Forelimb muscle (tissue), 1 donor: Measurements from ENCODE around the gene KCNC4. TPM values are rescaled to one million over a fixed set of nuclear protein-coding genes. Genes with fewer than 3 reads are reported as not detected.

Experiments
- DNase-seq: peaks from one replicate; pipeline ENCODE4 v3.0.0-alpha.2; 2013; ENCODE audit warnings: low read depth
- polyA plus RNA-seq: library from polyadenylated mRNA; unstranded; fragments of 120-200 nt; gene quantifications from one replicate; pipeline ENCODE4 v1.2.1, GENCODE V29; 2013; ENCODE audit not compliant: insufficient read length

KCNC4 gene
- polyA plus RNA-seq, 1 donor = 8.0 TPM

DNA sequence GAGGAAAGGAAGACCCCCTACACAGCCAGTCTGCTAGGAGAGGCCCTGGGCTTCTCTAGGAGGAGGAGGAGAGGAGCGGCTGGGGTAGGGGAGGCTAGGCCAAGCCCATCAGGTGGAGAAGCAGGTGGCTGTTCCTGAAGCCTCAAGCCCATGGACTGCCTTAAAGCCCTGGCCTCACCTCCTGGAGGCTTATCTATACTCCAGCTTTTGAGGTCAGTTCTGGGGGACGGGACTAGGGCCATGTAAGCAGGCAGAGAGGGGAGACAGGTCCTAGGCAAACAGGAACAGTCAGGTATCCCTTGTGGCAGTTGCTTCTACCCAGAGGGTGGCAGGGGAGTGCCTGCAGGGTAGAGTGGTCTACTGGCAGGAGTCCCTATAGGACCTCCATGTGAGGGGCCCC lies 40.6 kb downstream of the KCNC4 start:
- no peak for DNase-seq

DNA sequence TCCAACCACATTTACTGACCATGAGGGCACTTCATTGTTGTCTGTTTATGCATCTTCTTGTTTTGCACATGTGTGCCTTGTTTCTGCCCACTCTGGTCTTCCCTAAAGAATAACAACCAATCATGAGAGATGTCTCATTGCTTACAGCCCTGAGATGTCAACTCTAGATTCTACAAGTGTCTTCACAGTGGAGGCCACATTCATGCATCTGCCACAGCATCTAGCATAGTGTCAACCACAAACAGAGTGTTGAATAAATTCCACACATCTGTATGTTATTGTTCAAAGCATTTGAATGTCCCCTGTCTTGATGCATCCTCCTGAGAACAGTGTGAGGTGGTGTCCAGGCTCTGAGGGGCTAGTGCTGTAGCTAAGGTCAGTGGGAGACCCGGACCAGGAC lies 43.1 kb downstream of the KCNC4 start:
- no peak for DNase-seq

DNA sequence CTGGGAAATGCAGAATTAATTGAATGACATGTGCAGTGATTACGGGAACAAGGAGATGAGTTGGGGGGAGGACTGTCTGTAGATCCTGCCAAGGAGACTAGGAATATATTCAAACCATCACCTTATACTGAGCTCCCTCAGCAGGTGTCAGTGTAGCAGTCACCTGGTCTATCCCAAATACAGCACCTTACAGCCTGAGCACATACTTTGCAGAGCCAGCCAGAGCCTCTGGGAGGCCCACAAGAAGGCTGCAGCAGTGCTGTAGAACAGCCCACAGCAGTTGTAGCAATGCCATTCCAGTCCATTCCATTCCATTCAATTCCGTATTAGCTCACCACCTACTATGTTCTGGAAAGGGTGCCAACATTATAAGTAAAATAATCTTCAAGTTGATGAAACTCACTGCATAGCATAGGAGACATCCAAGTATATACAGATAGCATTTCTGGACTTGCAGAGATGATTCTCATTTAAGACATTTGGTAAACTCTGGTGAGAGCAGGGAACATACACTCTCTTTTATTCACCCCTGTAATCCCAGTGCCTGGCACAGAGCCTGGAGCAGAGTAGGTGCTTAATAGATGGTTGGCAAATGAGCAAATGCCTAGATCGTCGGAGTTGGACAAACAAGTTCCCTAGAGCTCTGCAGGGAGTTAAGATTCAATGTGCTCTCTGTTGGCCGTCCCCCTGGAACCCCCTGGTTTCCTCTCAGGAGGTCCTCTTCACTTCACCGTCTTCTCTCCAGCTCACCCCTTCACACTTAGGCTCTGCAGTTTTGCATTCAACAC lies 44.7 kb downstream of the KCNC4 start:
- DNase-seq = no peak

GRCh38 chr1:110255392-110255787 lies 45.3 kb downstream of the KCNC4 start:
- DNase-seq = no peak

GRCh38 chr1:110258734-110259133 lies 48.6 kb downstream of the KCNC4 start:
- DNase-seq = no peak

- DNase-seq = no peak
Measured at GRCh38 chr1:110259770-110260169, 49.7 kb downstream of the KCNC4 start.

Other genes starting within 250 kb of the KCNC4 start
- gene AHCYL1, start 225.5 kb upstream of the KCNC4 start, polyA plus RNA-seq = 38.1 TPM
- gene STRIP1, start 175.7 kb upstream of the KCNC4 start, polyA plus RNA-seq = 30.5 TPM
- not detected for gene ALX3, start 139.6 kb upstream of the KCNC4 start, polyA plus RNA-seq
- not detected for gene UBL4B, start 97.9 kb upstream of the KCNC4 start, polyA plus RNA-seq
- gene SLC6A17, start 59.8 kb upstream of the KCNC4 start, polyA plus RNA-seq = 0.25 TPM
- gene RBM15, start 129.1 kb downstream of the KCNC4 start, polyA plus RNA-seq = 8.6 TPM
- gene SLC16A4, start 180.7 kb downstream of the KCNC4 start, polyA plus RNA-seq = 9.9 TPM
- gene LAMTOR5, start 197.4 kb downstream of the KCNC4 start, polyA plus RNA-seq = 102 TPM
- gene PROK1, start 240.8 kb downstream of the KCNC4 start, polyA plus RNA-seq = not detected